DND-41 (cell line): Measurements from ENCODE around the gene PNMA8A.

Source experiments
- CTCF ChIP-seq: IDR thresholded peaks from 2 replicates; pipeline ENCODE4 v1.5.1; 2012; ENCODE audit warnings: borderline replicate concordance, low read length, moderate library complexity, mild to moderate bottlenecking; ENCODE audit not compliant: poor library complexity, severe bottlenecking; ENCODE audit errors: extremely low read depth
- EZH2 ChIP-seq: IDR thresholded peaks from 3 replicates; pipeline ENCODE4 v1.6.1; 2012; ENCODE audit warnings: borderline replicate concordance, low read depth, mild to moderate bottlenecking, moderate library complexity, low read length, inconsistent platforms; ENCODE audit not compliant: severe bottlenecking

- TF ChIP-seq CTCF: no peak
- no peak for TF ChIP-seq EZH2
These were observed 39.9 kb upstream of the PNMA8A start for GRCh38 chr19:46511237-46511636.
